Neural progenitor cell (in vitro differentiated cells): ENCODE data around the gene IRF7. TPM values are rescaled to one million over a fixed set of nuclear protein-coding genes. Genes with fewer than 3 reads are reported as not detected.

Experiments used
- DNase-seq: peaks from one replicate; pipeline ENCODE4 v3.0.0-alpha.2; 2016; ENCODE audit warnings: low spot score
- H2AFZ ChIP-seq: fragments of 200-600 bp; sonication (generic); replicated peaks from 2 replicates; pipeline ENCODE4 v1.6.1; 2016; ENCODE audit warnings: antibody characterized with exemption
- H3F3A ChIP-seq: fragments of 200-600 bp; sonication (generic); 2 replicates; pipeline ENCODE4 v1.6.1; 2016; ENCODE audit warnings: antibody characterized with exemption, low read depth
- H3K27ac ChIP-seq: fragments of 200-600 bp; sonication (generic); 2 replicates; pipeline ENCODE4 v1.5.1; 2016; ENCODE audit warnings: mild to moderate bottlenecking
- H3K27me3 ChIP-seq: fragments of 200-600 bp; sonication (generic); 2 replicates; pipeline ENCODE4 v1.6.1; 2016; ENCODE audit warnings: mild to moderate bottlenecking, moderate library complexity
- H3K36me3 ChIP-seq: fragments of 200-600 bp; sonication (generic); 2 replicates; pipeline ENCODE4 v1.5.1; 2016
- H3K4me1 ChIP-seq: fragments of 200-600 bp; sonication (generic); 2 replicates; pipeline ENCODE4 v1.6.1; 2016; ENCODE audit warnings: mixed run types
- H3K4me2 ChIP-seq: fragments of 200-600 bp; sonication (generic); 2 replicates; pipeline ENCODE4 v1.6.1; 2016
- H3K4me3 ChIP-seq: fragments of 200-600 bp; sonication (generic); 2 replicates; pipeline ENCODE4 v1.5.1; 2016
- H3K79me2 ChIP-seq: fragments of 200-600 bp; sonication (generic); 2 replicates; pipeline ENCODE4 v1.6.1; 2016; ENCODE audit warnings: low read depth
- H3K9ac ChIP-seq: fragments of 200-600 bp; sonication (generic); 2 replicates; pipeline ENCODE4 v1.6.1; 2016
- H3K9me3 ChIP-seq: fragments of 200-600 bp; sonication (generic); 2 replicates; pipeline ENCODE4 v1.5.1; 2016; ENCODE audit warnings: low read depth
- H4K20me1 ChIP-seq: fragments of 200-600 bp; sonication (generic); 2 replicates; pipeline ENCODE4 v1.6.1; 2016; ENCODE audit warnings: low read depth
- H3K27ac Mint-ChIP-seq: 3 replicates; pipeline ENCODE4 v1.8.0; 2021; ENCODE audit warnings: mixed read lengths
- H3K27me3 Mint-ChIP-seq: 2 replicates; pipeline ENCODE4 v1.8.0; 2022; ENCODE audit warnings: low read depth, mild to moderate bottlenecking, inconsistent platforms, moderate library complexity, mixed read lengths; ENCODE audit not compliant: insufficient read depth
- H3K36me3 Mint-ChIP-seq: 3 replicates; pipeline ENCODE4 v1.8.0; 2021; ENCODE audit warnings: mixed read lengths
- H3K4me1 Mint-ChIP-seq: 3 replicates; pipeline ENCODE4 v1.8.0; 2021; ENCODE audit warnings: mixed read lengths
- H3K4me3 Mint-ChIP-seq: 3 replicates; pipeline ENCODE4 v1.8.0; 2021; ENCODE audit warnings: mild to moderate bottlenecking, moderate library complexity, mixed read lengths
- H3K9me3 Mint-ChIP-seq: 3 replicates; pipeline ENCODE4 v1.8.0; 2020; ENCODE audit warnings: mixed read lengths
- CTCF ChIP-seq: fragments of 200-600 bp; sonication (generic); IDR thresholded peaks from 2 replicates; pipeline ENCODE4 v1.5.1; 2017; ENCODE audit warnings: antibody characterized with exemption, mild to moderate bottlenecking
- EZH2 ChIP-seq: fragments of 200-600 bp; sonication (generic); IDR thresholded peaks from 2 replicates; pipeline ENCODE4 v1.6.1; 2017; ENCODE audit warnings: antibody characterized with exemption, mild to moderate bottlenecking, moderate library complexity
- EZH2phosphoT487 ChIP-seq: fragments of 200-600 bp; sonication (generic); IDR thresholded peaks from 2 replicates; pipeline ENCODE4 v1.6.1; 2017; ENCODE audit warnings: antibody characterized with exemption
- total RNA-seq: library from RNA; depleted of rRNA; stranded (reverse); fragments of >200 nt; gene quantifications from 2 replicates; pipeline ENCODE4 v1.2.3, GENCODE V29; 2015; ENCODE audit warnings: low replicate concordance

The IRF7 gene
- total RNA-seq, 1 donor from 2014 or later = 4.3 TPM

- H2AFZ ChIP-seq = no peak overlapping the region
- H3K27me3 ChIP-seq = no peaks in the 10 kb centered on the region
- no peaks in the 10 kb centered on the region for H3F3A ChIP-seq
- no peak overlapping the region for H3K27ac ChIP-seq
- no peaks in the 10 kb centered on the region for H3K9me3 ChIP-seq
- peaks cover 2% of the 10 kb centered on the region for H3K4me1 Mint-ChIP-seq
- no peaks in the 10 kb centered on the region for H3K36me3 ChIP-seq
- no peak overlapping the region for H3K4me2 ChIP-seq
- H3K27me3 Mint-ChIP-seq = peaks cover 5% of the 10 kb centered on the region
- H3K27ac Mint-ChIP-seq = no peak overlapping the region
- peaks cover 19% of the 10 kb centered on the region for H3K36me3 Mint-ChIP-seq
- H3K9me3 Mint-ChIP-seq = no peaks in the 10 kb centered on the region
- H3K4me3 Mint-ChIP-seq = no peak overlapping the region
- no peak overlapping the region for H3K4me3 ChIP-seq
- no peaks in the 10 kb centered on the region for H3K4me1 ChIP-seq
- H4K20me1 ChIP-seq = peaks cover 10% of the 10 kb centered on the region
- DNase-seq = no peak
- H3K79me2 ChIP-seq = no peaks in the 10 kb centered on the region
- TF ChIP-seq EZH2phosphoT487 = no peak
- no peak for TF ChIP-seq CTCF
- no peak for TF ChIP-seq EZH2
- H3K9ac ChIP-seq = no peak overlapping the region
Measured at GRCh38 chr11:660681-661444, 45.1 kb upstream of the IRF7 start.

GRCh38 chr11:660281-660680 is 44.5 kb upstream of the IRF7 start:
- no peak for TF ChIP-seq EZH2
- TF ChIP-seq EZH2phosphoT487 = no peak
- TF ChIP-seq CTCF = no peak
- Histone ChIP-seq H3F3A (no peaks in the 10 kb centered on the region), H3K4me2 (no peak overlapping the region), H4K20me1 (peaks cover 10% of the 10 kb centered on the region), H3K9me3 (no peaks in the 10 kb centered on the region), H2AFZ (no peak overlapping the region), H3K4me1 (no peaks in the 10 kb centered on the region), H3K36me3 (no peaks in the 10 kb centered on the region), H3K27ac (no peak overlapping the region), H3K9ac (no peak overlapping the region), H3K27me3 (no peaks in the 10 kb centered on the region), H3K79me2 (no peaks in the 10 kb centered on the region), H3K4me3 (no peak overlapping the region)
- Mint-ChIP-seq H3K9me3 (no peaks in the 10 kb centered on the region), H3K4me1 (peaks cover 2% of the 10 kb centered on the region), H3K27me3 (peaks cover 3% of the 10 kb centered on the region), H3K27ac (no peak overlapping the region), H3K36me3 (peaks cover 13% of the 10 kb centered on the region), H3K4me3 (no peak overlapping the region)
- no peak for DNase-seq

GRCh38 chr11:659532-660085 is 43.9 kb upstream of the IRF7 start:
- H3K79me2 ChIP-seq = no peaks in the 10 kb centered on the region
- TF ChIP-seq EZH2 (no peak), CTCF (no peak), EZH2phosphoT487 (no peak)
- H3K4me2 ChIP-seq = no peak overlapping the region
- H3K4me3 ChIP-seq = no peak overlapping the region
- H3K9ac ChIP-seq = no peak overlapping the region
- no peak overlapping the region for H2AFZ ChIP-seq
- no peaks in the 10 kb centered on the region for H3K4me1 ChIP-seq
- peaks cover 2% of the 10 kb centered on the region for H3K4me1 Mint-ChIP-seq
- H3K36me3 ChIP-seq = no peaks in the 10 kb centered on the region
- H3K27me3 ChIP-seq = no peaks in the 10 kb centered on the region
- no peaks in the 10 kb centered on the region for H3K9me3 ChIP-seq
- no peak overlapping the region for H3K4me3 Mint-ChIP-seq
- peaks cover 10% of the 10 kb centered on the region for H4K20me1 ChIP-seq
- peaks cover 3% of the 10 kb centered on the region for H3K27me3 Mint-ChIP-seq
- no peak overlapping the region for H3K27ac Mint-ChIP-seq
- peaks cover 14% of the 10 kb centered on the region for H3K36me3 Mint-ChIP-seq
- no peak for DNase-seq
- H3K27ac ChIP-seq = no peak overlapping the region
- H3K9me3 Mint-ChIP-seq = no peaks in the 10 kb centered on the region
- H3F3A ChIP-seq = no peaks in the 10 kb centered on the region
